Activated CD8-positive, alpha-beta T cell treated with anti-CD3 and anti-CD28 coated beads for 36 hours (primary cell): ENCODE data around the gene MCF2L. TPM values are rescaled to one million over a fixed set of nuclear protein-coding genes. Genes with fewer than 3 reads are reported as not detected.

Source experiments
- ATAC-seq: fragments of 200-7000 bp; cut with Tn5 transposase; one replicate; pipeline ENCODE4 v1.10.0; 2021; ENCODE audit warnings: mild to moderate bottlenecking, moderate library complexity
- CTCF ChIA-PET: fragments of 350-600 bp; sonication (Branson Sonifier 250); formaldehyde crosslinking; loops from one replicate; lab custom pipeline; 2021; ENCODE audit warnings: antibody characterized with exemption; lab: Charles Lee
- POLR2A ChIA-PET: fragments of 350-600 bp; sonication (Branson Sonifier 250); formaldehyde crosslinking; loops from one replicate; lab custom pipeline; 2021; ENCODE audit warnings: antibody characterized with exemption; lab: Charles Lee
- DNase-seq: peaks from one replicate; pipeline ENCODE4 v3.0.0-alpha.2; 2020
- H3K27ac Mint-ChIP-seq: one replicate; pipeline ENCODE4 v1.8.0; 2021; ENCODE audit warnings: mild to moderate bottlenecking, mixed read lengths
- H3K27me3 Mint-ChIP-seq: one replicate; pipeline ENCODE4 v1.8.0; 2021; ENCODE audit warnings: mixed read lengths
- H3K36me3 Mint-ChIP-seq: one replicate; pipeline ENCODE4 v1.8.0; 2021; ENCODE audit warnings: low read depth, mixed read lengths
- H3K4me1 Mint-ChIP-seq: one replicate; pipeline ENCODE4 v1.8.0; 2021; ENCODE audit warnings: low read depth, mixed read lengths
- H3K4me3 Mint-ChIP-seq: one replicate; pipeline ENCODE4 v1.8.0; 2021; ENCODE audit warnings: mild to moderate bottlenecking, moderate library complexity, mixed read lengths
- H3K9me3 Mint-ChIP-seq: one replicate; pipeline ENCODE4 v1.8.0; 2021; ENCODE audit warnings: mixed read lengths
- CTCF ChIP-seq: fragments of 200-600 bp; IDR thresholded peaks from one replicate; pipeline ENCODE4 v1.8.0; 2022; ENCODE audit warnings: antibody characterized with exemption, mild to moderate bottlenecking
- intact Hi-C: fragments of 100-400 bp; cut with micrococcal nuclease; formaldehyde crosslinking; loops from one replicate; pipeline ENCODE4 v1.10.0; 2022
- total RNA-seq, 2 experiments: library from RNA; stranded (reverse); gene quantifications; one replicate each; pipeline ENCODE4 v1.2.3, GENCODE V29; 2021

MCF2L gene
- total RNA-seq, 2 experiments from 2014 or later: 7.6 to 8.9 TPM

- ATAC-seq: no peak
- Mint-ChIP-seq H3K27ac (no peak overlapping the region), H3K4me3 (no peak overlapping the region), H3K27me3 (no peaks in the 10 kb centered on the region), H3K36me3 (no peaks in the 10 kb centered on the region), H3K9me3 (no peaks in the 10 kb centered on the region), H3K4me1 (peaks cover 9% of the 10 kb centered on the region)
- TF ChIP-seq CTCF: no peak
- intact Hi-C loops: no loop called here
- POLR2A ChIA-PET: no interaction called here
- CTCF ChIA-PET: no interaction called here
- DNase-seq: no peak
Observed at GRCh38 chr13:112979406-112979902, 10.4 kb downstream of the MCF2L start.

DNA sequence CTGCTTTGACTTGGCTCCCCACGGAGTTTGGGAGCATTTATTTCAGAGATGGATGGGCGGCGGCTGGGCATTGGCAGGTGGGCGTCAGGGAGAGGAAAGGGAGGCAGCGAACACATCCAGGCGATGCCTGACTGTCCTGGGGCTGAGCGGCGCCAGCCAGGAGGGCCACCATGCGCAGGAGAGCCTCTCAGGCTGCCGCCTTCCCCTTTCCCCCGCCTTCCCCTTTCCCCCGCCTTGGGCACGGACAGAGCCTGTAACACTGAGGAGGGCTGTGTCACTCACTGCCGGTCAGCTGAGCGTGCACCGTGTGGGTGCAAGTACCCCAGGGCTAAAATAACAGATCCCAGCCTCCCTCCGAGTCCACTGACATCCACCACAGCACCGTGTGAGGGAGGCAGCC is 11.4 kb downstream of the MCF2L start:
- peak; percentile 45 for ATAC-seq
- Mint-ChIP-seq H3K27me3 (no peaks in the 10 kb centered on the region), H3K36me3 (no peaks in the 10 kb centered on the region), H3K4me3 (no peak overlapping the region), H3K27ac (no peak overlapping the region), H3K9me3 (no peaks in the 10 kb centered on the region), H3K4me1 (peaks cover 9% of the 10 kb centered on the region)
- POLR2A ChIA-PET: no interaction called here
- no peak for TF ChIP-seq CTCF
- CTCF ChIA-PET: no interaction called here
- DNase-seq: no peak
- intact Hi-C loops: no loop called here

DNA sequence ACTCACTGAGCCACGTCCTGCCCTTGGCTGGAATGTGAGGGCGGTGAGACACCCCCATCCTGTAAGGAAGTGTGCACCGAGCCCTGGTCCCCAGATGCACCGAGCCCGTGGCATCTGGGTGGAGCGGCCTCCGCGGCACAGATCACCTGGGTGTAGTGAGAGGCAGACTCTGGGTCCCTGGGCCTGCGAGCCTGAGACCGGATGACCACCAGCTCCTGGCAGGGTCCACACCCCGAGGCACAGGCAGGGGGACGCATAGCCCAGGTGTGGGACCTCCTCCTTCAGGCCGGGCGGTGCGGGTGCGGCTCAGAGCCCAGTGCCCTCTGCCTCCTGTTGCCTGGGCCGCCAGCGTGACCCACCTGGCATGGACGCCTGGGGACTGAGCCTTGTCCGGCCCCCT is 12.4 kb downstream of the MCF2L start:
- no peaks in the 10 kb centered on the region for H3K36me3 Mint-ChIP-seq
- intact Hi-C loops: no loop called here
- ATAC-seq (no peak), DNase-seq (no peak)
- peaks cover 9% of the 10 kb centered on the region for H3K4me1 Mint-ChIP-seq
- no peak overlapping the region for H3K4me3 Mint-ChIP-seq
- ChIA-PET CTCF (no interaction called here), POLR2A (no interaction called here)
- no peaks in the 10 kb centered on the region for H3K27me3 Mint-ChIP-seq
- no peak for TF ChIP-seq CTCF
- no peaks in the 10 kb centered on the region for H3K9me3 Mint-ChIP-seq
- no peak overlapping the region for H3K27ac Mint-ChIP-seq

DNA sequence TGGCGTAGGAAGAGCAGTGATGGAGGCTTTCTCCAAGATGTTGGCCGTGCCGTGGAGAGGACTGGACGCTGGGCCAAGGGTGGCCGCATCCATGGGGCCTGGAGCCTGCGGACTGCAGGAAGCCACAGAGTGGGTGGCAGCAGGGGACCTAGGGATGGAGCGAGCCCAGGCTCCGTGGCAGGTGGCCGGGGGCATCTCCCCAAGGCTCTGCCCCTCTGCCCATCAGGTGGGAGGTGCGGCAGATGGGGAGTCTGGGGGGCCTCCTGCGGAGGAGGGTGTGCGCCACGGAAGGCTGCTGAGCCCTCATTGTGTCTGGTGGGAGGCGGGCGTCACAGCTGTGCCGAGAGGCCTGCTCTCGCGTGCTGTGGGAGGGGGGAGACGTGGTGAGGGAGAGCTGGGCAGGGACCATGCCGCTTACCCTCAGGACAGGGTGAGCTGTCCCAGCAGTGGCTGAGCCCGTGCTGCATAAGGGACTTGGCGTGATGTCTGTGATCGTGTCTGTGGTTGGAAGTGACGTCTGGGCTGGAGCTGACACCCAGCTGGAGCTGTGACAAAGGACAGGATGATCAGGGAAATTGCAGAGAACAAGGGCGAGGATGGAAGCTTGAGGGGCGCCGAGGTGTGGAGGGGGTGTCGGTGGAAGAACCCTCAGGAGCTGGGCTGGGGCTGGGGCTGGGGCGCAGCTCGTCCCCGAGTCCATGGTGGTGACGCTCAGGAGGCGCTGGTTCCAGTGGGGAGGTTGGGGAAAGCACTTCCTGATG is 13.4 kb downstream of the MCF2L start:
- intact Hi-C loops: no loop called here

More for the DNA sequence above, 13.4 kb downstream of the MCF2L start:
- Mint-ChIP-seq H3K4me1 (peaks cover 9% of the 10 kb centered on the region), H3K9me3 (no peaks in the 10 kb centered on the region), H3K27ac (no peak overlapping the region), H3K4me3 (no peak overlapping the region), H3K36me3 (no peaks in the 10 kb centered on the region), H3K27me3 (no peaks in the 10 kb centered on the region)
- no peak for TF ChIP-seq CTCF
- no peak for DNase-seq
- ChIA-PET CTCF (no interaction called here), POLR2A (interaction anchor here (1.8 kb wide), 1 partner anchor 24 kb away, joined by 4 read pairs; no protein-coding TSS in a partner anchor)
- no peak for ATAC-seq
